ENCODE data around the gene CCDC88C.

DNA sequence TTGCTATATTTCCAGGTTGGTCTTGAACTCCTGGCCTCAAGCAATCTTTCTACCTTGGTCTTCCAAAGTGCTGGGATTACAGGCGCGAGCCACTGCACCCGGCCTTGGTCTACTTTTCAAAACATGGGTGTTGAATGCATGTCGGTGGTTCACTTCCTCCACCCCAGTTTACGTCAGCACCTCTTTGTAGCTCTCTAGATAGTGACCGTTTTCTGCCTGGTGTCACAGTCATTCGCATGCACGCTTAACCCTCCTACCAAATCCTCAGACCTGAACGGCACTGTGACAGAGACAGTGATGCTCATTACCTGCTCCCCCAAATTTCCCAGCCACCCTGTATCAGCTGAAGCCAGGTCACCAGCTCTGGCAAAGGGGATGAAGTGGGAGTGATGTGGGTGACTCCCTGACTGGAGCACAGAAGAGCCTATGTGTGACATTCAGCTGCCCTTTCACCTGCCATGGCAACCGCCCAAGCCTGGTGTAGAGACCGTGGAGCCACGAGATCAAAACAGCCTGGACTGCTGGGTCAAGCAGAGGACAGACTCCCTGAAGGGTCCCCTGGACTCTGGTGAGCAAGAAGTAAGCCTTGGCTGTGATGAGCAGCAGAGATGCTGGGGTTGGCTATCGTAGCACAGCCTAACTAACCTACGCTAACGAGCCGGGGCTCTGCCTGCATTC is 106.9 kb downstream of the CCDC88C start:
- no peak for TF ChIP-seq POLR2A (IDR thresholded peaks at IDR 0.05; ENCODE audit: low read length)
- TF ChIP-seq GATA1 (IDR thresholded peaks at IDR 0.05; ENCODE audit: low read depth, low read length) = no peak
